A549 (cell line): ENCODE data around the gene STXBP6. TPM values are rescaled to one million over a fixed set of nuclear protein-coding genes. Genes with fewer than 3 reads are reported as not detected.

Source experiments
- ATAC-seq, 2 experiments: fragments of 200-7000 bp in 1 of 2; fragments of >200 bp in 1 of 2; cut with Nextera tagmentation in 1 of 2; cut with Tn5 transposase in 1 of 2; 3 replicates each; pipeline versions ENCODE4 v1.8.0 to v1.9.1; 2018 to 2020; ENCODE audit warnings: mild to moderate bottlenecking in 1 of 2, moderate library complexity in 1 of 2
- CTCF ChIA-PET: fragments of 300-600 bp; sonication (Branson Sonifier 250); formaldehyde crosslinking; extraction: SDS; loops from one replicate; lab custom pipeline; 2021; ENCODE audit warnings: antibody characterized with exemption, inconsistent platforms; lab: Yijun Ruan, JAX
- POLR2A ChIA-PET: fragments of 350-600 bp; formaldehyde crosslinking; extraction: SDS; loops from one replicate; lab custom pipeline; 2021; ENCODE audit warnings: antibody characterized with exemption, inconsistent platforms; lab: Yijun Ruan, JAX
- DNase-seq, 2 experiments: peaks; one replicate each; pipeline versions ENCODE4 v3.0.0 to v3.0.0-alpha.2; 2011 to 2016; ENCODE audit warnings: low read depth in 1 of 2, low spot score in 1 of 2
- FAIRE-seq: peaks from 2 replicates; lab custom pipeline; 2011; peaks lifted over from hg19 to GRCh38; lab: Jason Lieb, UNC
- H3K27ac ChIP-seq, 2 experiments: fragments of >200 bp; sonication (Bioruptor Twin); formaldehyde crosslinking; 3 replicates each; pipeline ENCODE4 v1.5.1; 2016 to 2017
- H3K4me1 ChIP-seq: fragments of >200 bp; sonication (Bioruptor Twin); formaldehyde crosslinking; 3 replicates; pipeline ENCODE4 v1.6.1; 2016
- H3K4me2 ChIP-seq: fragments of >200 bp; sonication (Bioruptor Twin); formaldehyde crosslinking; 3 replicates; pipeline ENCODE4 v1.6.1; 2016
- H3K4me3 ChIP-seq: fragments of >200 bp; sonication (Bioruptor Twin); formaldehyde crosslinking; 3 replicates; pipeline ENCODE4 v1.5.1; 2016
- H3K9me3 ChIP-seq: fragments of >200 bp; sonication (Bioruptor Twin); formaldehyde crosslinking; 3 replicates; pipeline ENCODE4 v1.6.1; 2016
- BCL3 ChIP-seq: fragments of >200 bp; sonication (Bioruptor Twin); formaldehyde crosslinking; IDR thresholded peaks from 3 replicates; pipeline ENCODE4 v1.6.1; 2016
- CHD2 ChIP-seq: fragments of 150-350 bp; IDR thresholded peaks from 2 replicates; pipeline ENCODE4 v1.6.1; 2014; ENCODE audit warnings: low read length; ENCODE audit not compliant: partially characterized antibody
- CHD4 ChIP-seq: fragments of 200-600 bp; sonication (generic); IDR thresholded peaks from 2 replicates; pipeline ENCODE4 v1.6.1; 2016; ENCODE audit warnings: antibody characterized with exemption, mild to moderate bottlenecking, borderline replicate concordance
- CTCF ChIP-seq: fragments of >200 bp; sonication (Bioruptor Twin); formaldehyde crosslinking; IDR thresholded peaks from 3 replicates; pipeline ENCODE4 v1.5.1; 2016
- EHF ChIP-seq: fragments of 250-450 bp; sonication (Bioruptor Pico); IDR thresholded peaks from 2 replicates; pipeline ENCODE4 v1.5.0; 2020; ENCODE audit warnings: mild to moderate bottlenecking
- EHMT2 ChIP-seq: fragments of 200-600 bp; sonication (generic); IDR thresholded peaks from 2 replicates; pipeline ENCODE4 v1.6.1; 2016; ENCODE audit warnings: antibody characterized with exemption, low read depth, mild to moderate bottlenecking, moderate library complexity
- ESRRA ChIP-seq: fragments of 150-350 bp; IDR thresholded peaks from 2 replicates; pipeline ENCODE4 v1.6.1; 2014; ENCODE audit warnings: mild to moderate bottlenecking, low read length, borderline replicate concordance
- FOSB ChIP-seq: fragments of 250-450 bp; sonication (Bioruptor Pico); IDR thresholded peaks from 2 replicates; pipeline ENCODE4 v1.5.0; 2020; ENCODE audit warnings: mild to moderate bottlenecking, moderate library complexity
- FOSL2 ChIP-seq, 2 experiments: fragments of 450-650 bp in 1 of 2; fragments of >200 bp in 1 of 2; sonication (Bioruptor Twin) in 1 of 2; formaldehyde crosslinking; IDR thresholded peaks; 2 replicates each; pipeline versions ENCODE4 v1.5.0 to v1.6.1; 2016 to 2020; ENCODE audit warnings: mild to moderate bottlenecking in 1 of 2, moderate library complexity in 1 of 2
- HEYL ChIP-seq: fragments of 250-450 bp; sonication (Bioruptor Pico); IDR thresholded peaks from 2 replicates; pipeline ENCODE4 v1.8.0; 2021; ENCODE audit warnings: mild to moderate bottlenecking, moderate library complexity
- HMGXB4 ChIP-seq: fragments of 250-450 bp; sonication (Bioruptor Pico); IDR thresholded peaks from 2 replicates; pipeline ENCODE4 v1.5.0; 2021; ENCODE audit warnings: mild to moderate bottlenecking, moderate library complexity, borderline replicate concordance
- HOXA7 ChIP-seq: fragments of 250-450 bp; sonication (Bioruptor Pico); IDR thresholded peaks from 2 replicates; pipeline ENCODE4 v1.5.0; 2020; ENCODE audit warnings: mild to moderate bottlenecking, moderate library complexity
- JUN ChIP-seq, 2 experiments: fragments of >200 bp; sonication (Bioruptor Twin); formaldehyde crosslinking; IDR thresholded peaks; 2 replicates in 1 of 2; 3 replicates in 1 of 2; pipeline ENCODE4 v1.6.1; 2016 to 2017
- PBX3 ChIP-seq: IDR thresholded peaks from 2 replicates; pipeline ENCODE4 v1.6.1; 2012
- POLR2A ChIP-seq: IDR thresholded peaks from 2 replicates; pipeline ENCODE4 v1.6.1; 2012; ENCODE audit warnings: mild to moderate bottlenecking, low read length
- RCOR1 ChIP-seq: fragments of 150-350 bp; IDR thresholded peaks from 2 replicates; pipeline ENCODE4 v1.6.1; 2014; ENCODE audit warnings: antibody characterized with exemption, low read length, low read depth
- REST ChIP-seq: fragments of 200-600 bp; sonication (generic); IDR thresholded peaks from 2 replicates; pipeline ENCODE4 v1.6.1; 2016; ENCODE audit warnings: antibody characterized with exemption, mild to moderate bottlenecking, moderate library complexity
- SREBF2 ChIP-seq: fragments of 450-650 bp; IDR thresholded peaks from 2 replicates; pipeline ENCODE4 v1.6.1; 2014; ENCODE audit warnings: mild to moderate bottlenecking, moderate library complexity
- USF2 ChIP-seq: fragments of 450-650 bp; IDR thresholded peaks from 2 replicates; pipeline ENCODE4 v1.6.1; 2014; ENCODE audit warnings: antibody characterized with exemption
- ZC3H11A ChIP-seq: fragments of 450-650 bp; IDR thresholded peaks from 2 replicates; pipeline ENCODE4 v1.6.1; 2014; ENCODE audit warnings: antibody characterized with exemption, mild to moderate bottlenecking
- ZSCAN20 ChIP-seq: fragments of 250-450 bp; sonication (Bioruptor Pico); IDR thresholded peaks from 2 replicates; pipeline ENCODE4 v1.8.0; 2022; ENCODE audit warnings: mild to moderate bottlenecking, moderate library complexity
- WGBS: methylation state at CpG from one replicate; pipeline ENCODE4 v1.1.6; 2017; ENCODE audit errors: missing lambda C conversion rate; 5-methylcytosine and 5-hydroxymethylcytosine counted together
- polyA plus RNA-seq, 4 experiments: library from polyadenylated mRNA; depleted of rRNA in 3 of 4; stranded (reverse); fragments of >200 nt; fragmentation: RNase III in 1 of 4; extraction: RNeasy Plus Mini Kit Qiagen cat#74134 plus additional on column Dnase treatment in 1 of 4; gene quantifications; 2 replicates in 3 of 4; 3 replicates in 1 of 4; pipeline ENCODE4 v1.2.3, GENCODE V29; 2011 to 2017

STXBP6 gene
- polyA plus RNA-seq, 2 of the 4 experiments (the other 2 are of a cell fraction) = 1.7 to 6.3 TPM

GRCh38 chr14:24904533-24904932 lies 145.4 kb downstream of the STXBP6 start (continued):
- TF ChIP-seq BCL3 (no peak), REST (no peak)

GRCh38 chr14:24903337-24903736 lies 146.6 kb downstream of the STXBP6 start:
- no peak for DNase-seq
- TF ChIP-seq FOSL2 (IDR thresholded peaks at IDR 0.05) = no peak
- TF ChIP-seq FOSL2 (CRISPR knock-in tag; IDR thresholded peaks at IDR 0.05) = 0 out of 2 replicates have a peak, but pooled peaks have one; percentile 4
- TF ChIP-seq SREBF2 = no peak
- no peak for TF ChIP-seq HOXA7 (CRISPR knock-in tag)
- Histone ChIP-seq H3K9me3 (no peaks in the 10 kb centered on the region), H3K4me2 (no peak overlapping the region; the same call in 2 of the 3 replicates), H3K4me1 (0 out of 3 replicates have a peak, but pooled peaks cover 3% of the 10 kb centered on the region), H3K27ac (no peak overlapping the region), H3K4me3 (no peak overlapping the region)
- FAIRE-seq = no peak
- no peak for ATAC-seq
- CTCF ChIA-PET = no interaction called here
- POLR2A ChIA-PET = no interaction called here

- TF ChIP-seq EHF (no peak), RCOR1 (no peak), HMGXB4 (CRISPR knock-in tag) (no peak), POLR2A (no peak), HEYL (no peak), ESRRA (no peak), FOSB (CRISPR knock-in tag) (no peak), CTCF (no peak), JUN (IDR thresholded peaks at IDR 0.05) (no peak), ZC3H11A (no peak), EHMT2 (no peak), PBX3 (no peak), CHD2 (no peak), ZSCAN20 (CRISPR knock-in tag) (no peak), HOXA7 (CRISPR knock-in tag) (no peak), USF2 (no peak), CHD4 (no peak)
- H3K4me2 ChIP-seq = no peak overlapping the region
- FAIRE-seq (no peak), DNase-seq (no peak), ATAC-seq (no peak)
- 53% methylated on average over 6 of the region's 6 CpGs for WGBS
- no peak overlapping the region for H3K4me3 ChIP-seq
- H3K9me3 ChIP-seq = no peaks in the 10 kb centered on the region
- POLR2A ChIA-PET = no interaction called here
- CTCF ChIA-PET = no interaction called here
- H3K4me1 ChIP-seq = 0 out of 3 replicates have a peak, but pooled peaks cover 3% of the 10 kb centered on the region
- no peak overlapping the region for H3K27ac ChIP-seq
Measured at GRCh38 chr14:24900269-24901100, 149.5 kb downstream of the STXBP6 start.
